Urinary bladder (tissue), 4 donors: ENCODE results near the gene FBXW7. TPM values are rescaled to one million over a fixed set of nuclear protein-coding genes. Genes with fewer than 3 reads are reported as not detected.
A peak's percentile ranks its signal among the peaks of the same experiment; 100 is the strongest.

ENCODE experiments used
- DNase-seq: peaks from one replicate; pipeline ENCODE4 v3.0.0-alpha.2; 2015; ENCODE audit errors: extremely low spot score
- H3K27ac ChIP-seq: one replicate; pipeline ENCODE4 v1.5.1; 2013; ENCODE audit warnings: low read depth, mild to moderate bottlenecking, moderate library complexity
- H3K36me3 ChIP-seq: one replicate; pipeline ENCODE4 v1.6.1; 2013; ENCODE audit warnings: mild to moderate bottlenecking, moderate library complexity; ENCODE audit not compliant: insufficient read depth
- H3K4me1 ChIP-seq: one replicate; pipeline ENCODE4 v1.6.1; 2013; ENCODE audit warnings: mild to moderate bottlenecking, moderate library complexity; ENCODE audit not compliant: insufficient read depth
- H3K4me3 ChIP-seq: one replicate; pipeline ENCODE4 v1.5.1; 2013; ENCODE audit warnings: low read depth, low read length
- WGBS: extraction: QIAGEN DNeasy Blood & Tissue Kit; methylation state at CpG from one replicate; pipeline ENCODE4 v1.1.7; 2013; 5-methylcytosine and 5-hydroxymethylcytosine counted together
- polyA plus RNA-seq: library from polyadenylated mRNA; stranded (reverse); fragments of 200-250 nt; gene quantifications from one replicate; pipeline ENCODE4 v1.2.3, GENCODE V29; 2013
- total RNA-seq: library from RNA; depleted of rRNA; stranded (reverse); fragments of >200 nt; gene quantifications from one replicate; pipeline ENCODE4 v1.2.3, GENCODE V29; 2014
- donor health status: healthy with polysubstance abuse.
- donor health status: healthy.

Gene FBXW7
- total and polyA plus RNA-seq, 2 donors = 7.9 to 101 TPM

- WGBS = 92% methylated on average over 4 of the region's 4 CpGs
- no peak overlapping the region for H3K27ac ChIP-seq
- peaks cover 2% of the 10 kb centered on the region for H3K4me1 ChIP-seq
- no peak overlapping the region for H3K4me3 ChIP-seq
- no peak for DNase-seq
- no peaks in the 10 kb centered on the region for H3K36me3 ChIP-seq
Observed at GRCh38 chr4:152488246-152488645, 47.6 kb downstream of the FBXW7 start.

- Histone ChIP-seq H3K4me3 (no peak overlapping the region), H3K4me1 (peaks cover 2% of the 10 kb centered on the region), H3K27ac (no peak overlapping the region), H3K36me3 (no peaks in the 10 kb centered on the region)
- WGBS = 73% methylated on average over 7 of the region's 7 CpGs
- no peak for DNase-seq
Observed at GRCh38 chr4:152486429-152487389, 49.2 kb downstream of the FBXW7 start.

- Histone ChIP-seq H3K4me3 (no peak overlapping the region), H3K27ac (no peak overlapping the region), H3K4me1 (peaks cover 2% of the 10 kb centered on the region), H3K36me3 (no peaks in the 10 kb centered on the region)
- no peak for DNase-seq
- WGBS = 79% methylated on average over 6 of the region's 6 CpGs
Observed at GRCh38 chr4:152485726-152486276, 50.1 kb downstream of the FBXW7 start.

- no peaks in the 10 kb centered on the region for H3K36me3 ChIP-seq
- H3K27ac ChIP-seq = no peak overlapping the region
- no peak overlapping the region for H3K4me3 ChIP-seq
- no peak for DNase-seq
- WGBS = 94% methylated on average over 2 of the region's 2 CpGs
- H3K4me1 ChIP-seq = peaks cover 4% of the 10 kb centered on the region
Observed at GRCh38 chr4:152482211-152482610, 53.7 kb downstream of the FBXW7 start.

- Histone ChIP-seq H3K27ac (no peak overlapping the region), H3K4me1 (peaks cover 4% of the 10 kb centered on the region), H3K4me3 (no peak overlapping the region), H3K36me3 (no peaks in the 10 kb centered on the region)
- no peak for DNase-seq
- 94% methylated on average over 2 of the region's 2 CpGs for WGBS
Observed at GRCh38 chr4:152480901-152481300, 55.0 kb downstream of the FBXW7 start.

GRCh38 chr4:152480326-152480725 lies 55.6 kb downstream of the FBXW7 start:
- Histone ChIP-seq H3K36me3 (no peaks in the 10 kb centered on the region), H3K27ac (no peak overlapping the region)

GRCh38 chr4:152479428-152480026 lies 56.4 kb downstream of the FBXW7 start:
- DNase-seq = no peak
- Histone ChIP-seq H3K4me3 (no peak overlapping the region), H3K27ac (peak overlapping the region; percentile 45), H3K36me3 (no peaks in the 10 kb centered on the region), H3K4me1 (peaks cover 3% of the 10 kb centered on the region)
- 92% methylated on average over 5 of the region's 5 CpGs for WGBS

More at GRCh38 chr4:152480326-152480725, 55.6 kb downstream of the FBXW7 start:
- Histone ChIP-seq H3K4me1 (peaks cover 3% of the 10 kb centered on the region), H3K4me3 (no peak overlapping the region)
- DNase-seq = no peak

- H3K36me3 ChIP-seq = no peaks in the 10 kb centered on the region
- WGBS = 71% methylated on average over 3 of the region's 3 CpGs
- peaks cover 3% of the 10 kb centered on the region for H3K4me1 ChIP-seq
- no peak overlapping the region for H3K27ac ChIP-seq
- DNase-seq = no peak
- no peak overlapping the region for H3K4me3 ChIP-seq
Observed at GRCh38 chr4:152478461-152479237, 57.2 kb downstream of the FBXW7 start.

GRCh38 chr4:152476796-152477195 lies 59.1 kb downstream of the FBXW7 start:
- Histone ChIP-seq H3K4me3 (no peak overlapping the region), H3K36me3 (no peaks in the 10 kb centered on the region), H3K27ac (no peak overlapping the region), H3K4me1 (peaks cover 3% of the 10 kb centered on the region)
- DNase-seq = no peak
- 85% methylated on average over 2 of the region's 2 CpGs for WGBS

- no peak for DNase-seq
- Histone ChIP-seq H3K36me3 (peaks cover 2% of the 10 kb centered on the region), H3K4me3 (no peak overlapping the region), H3K27ac (no peak overlapping the region), H3K4me1 (no peaks in the 10 kb centered on the region)
- WGBS = 92% methylated on average over 3 of the region's 3 CpGs
Observed at GRCh38 chr4:152471251-152471792, 64.6 kb downstream of the FBXW7 start.

- peaks cover 2% of the 10 kb centered on the region for H3K36me3 ChIP-seq
- no peak overlapping the region for H3K4me3 ChIP-seq
- H3K27ac ChIP-seq = no peak overlapping the region
- WGBS = 91% methylated on average over 1 of the region's 1 CpG
- H3K4me1 ChIP-seq = no peaks in the 10 kb centered on the region
- DNase-seq = no peak
Observed at GRCh38 chr4:152468408-152468807, 67.5 kb downstream of the FBXW7 start.

- Histone ChIP-seq H3K4me3 (no peak overlapping the region), H3K36me3 (peaks cover 2% of the 10 kb centered on the region), H3K27ac (no peak overlapping the region), H3K4me1 (no peaks in the 10 kb centered on the region)
- no peak for DNase-seq
- WGBS = 80% methylated on average over 4 of the region's 4 CpGs
Observed at GRCh38 chr4:152467101-152467500, 68.8 kb downstream of the FBXW7 start.
